Measurements from ENCODE around the gene USP24. TPM values are rescaled to one million over a fixed set of nuclear protein-coding genes. Genes with fewer than 3 reads are reported as not detected.

The USP24 gene
- total and polyA plus RNA-seq, 2 donors (not counting 3 experiments of a cell fraction or from before 2014, with no cell fraction given), result 8.2 to 30.0 TPM

DNA sequence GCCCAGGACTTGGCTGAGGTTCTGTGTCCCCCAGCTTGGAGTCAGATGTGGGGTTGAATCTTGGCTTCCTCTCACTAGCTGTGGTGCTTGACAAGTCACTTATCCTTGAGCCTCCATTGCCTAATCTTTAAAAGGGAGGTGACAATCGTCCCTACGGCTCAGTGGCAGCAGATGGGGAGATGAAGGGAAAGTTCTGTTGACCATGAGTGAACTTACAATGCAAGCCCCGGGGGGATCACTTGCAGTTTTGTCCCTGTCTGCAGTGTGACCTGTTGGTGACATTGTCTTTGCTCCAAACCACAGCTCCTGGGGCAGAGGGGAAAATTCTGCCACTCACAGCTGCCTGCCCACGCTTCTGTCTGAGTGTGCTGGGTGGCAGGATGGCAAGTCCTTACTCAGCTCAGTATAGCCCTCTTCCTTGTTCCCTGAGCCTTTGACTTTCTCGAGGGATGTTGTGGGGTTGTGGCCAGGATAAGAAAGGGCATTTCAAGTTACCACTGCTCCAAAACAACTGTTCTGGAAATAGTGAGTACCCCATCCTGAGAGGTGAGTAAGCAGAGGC is 174.2 kb downstream of the USP24 start:
- H3K36me3 ChIP-seq (ENCODE audit: control insufficient read depth in 2 of 2, extremely low read depth in 1 of 2, insufficient read depth in 2 of 2, low read length in 2 of 2), result no peaks in the 10 kb centered on the region
- intact Hi-C loops (cut with micrococcal nuclease) (no loop called here), dilution Hi-C loops (cut with MboI; ENCODE audit: extremely low pct_ligation_motif_present, low sequenced_read_pairs) (no loop called here)
- peaks cover 53 to 61% of the 10 kb centered on the region in 2 experiments for H3K27me3 ChIP-seq (ENCODE audit: control insufficient read depth in 2 of 2, insufficient read depth in 2 of 2, low read length in 2 of 2)
- no peak overlapping the region for H3K9ac ChIP-seq (replicated peaks; ENCODE audit: extremely low read depth, insufficient read depth, low read length)
- H3K9me3 ChIP-seq (replicated peaks; ENCODE audit: control insufficient read depth, insufficient read depth, low read length), result no peaks in the 10 kb centered on the region
- H3K4me3 ChIP-seq (replicated peaks in 1 of 3; ENCODE audit: insufficient read depth in 1 of 3, low read depth in 1 of 3, low read length in 3 of 3), result no peak overlapping the region
- peaks cover 4% of the 10 kb centered on the region for H3K4me1 ChIP-seq (ENCODE audit: control insufficient read depth, extremely low read depth, insufficient read depth, low read length)
- no peaks in the 10 kb centered on the region for H3K9me1 ChIP-seq (replicated peaks; ENCODE audit: control insufficient read depth, extremely low read depth, insufficient read depth, low read length)
- FAIRE-seq (no peak), DNase-seq (ENCODE audit: low read depth, low spot score) (no peak)
- H3K4me2 ChIP-seq (ENCODE audit: insufficient read depth, low read length), result no peak overlapping the region
- no peak for TF ChIP-seq GATA2 (IDR thresholded peaks at IDR 0.05; ENCODE audit: insufficient read depth, insufficient read length, low read depth, low read length)
- no peak for TF ChIP-seq EZH2 (IDR thresholded peaks at IDR 0.05; ENCODE audit: borderline replicate concordance, low read depth, low read length, severe bottlenecking)
- TF ChIP-seq POLR2A (IDR thresholded peaks at IDR 0.05; ENCODE audit: low read depth, low read length), result no peak
- TF ChIP-seq JUN (IDR thresholded peaks at IDR 0.05; ENCODE audit: borderline replicate concordance, insufficient read depth, insufficient read length, low read depth), result no peak
- no peak for TF ChIP-seq FOS (IDR thresholded peaks at IDR 0.05; ENCODE audit: borderline replicate concordance, insufficient read depth, low read length)
- no peak for TF ChIP-seq POLR2AphosphoS5 (IDR thresholded peaks at IDR 0.05; ENCODE audit: insufficient read depth, low read depth, low read length)
- no peaks in the 10 kb centered on the region for H3K79me2 ChIP-seq (ENCODE audit: control insufficient read depth, insufficient read depth, low read length)
- no peak overlapping the region for H2AFZ ChIP-seq (ENCODE audit: low read depth, low read length)
- ChIA-PET POLR2A (no interaction called here), CTCF (interaction anchor here (1.0 kb wide), 1 partner anchor 90 kb away, joined by 3 read pairs; no protein-coding TSS in a partner anchor)
- no peaks in the 10 kb centered on the region for H4K20me1 ChIP-seq (replicated peaks; ENCODE audit: control insufficient read depth, extremely low read depth, insufficient read depth, low read length)
- H3K27ac ChIP-seq (ENCODE audit: insufficient read depth, low read depth, low read length), result no peak overlapping the region
- no TSS peak for BruUV-seq (replicated peaks)

Data from endothelial cell of umbilical vein (primary cell).